HG02763 (cell line): ENCODE measurements around the gene MAP3K13.
"Not testable (repeated sequence)": the region's sequence is repeated elsewhere in the genome, so short reads cannot be mapped to it uniquely, and the experiment has no call there.

ENCODE experiments used
- ATAC-seq: cut with Tn5 transposase; IDR thresholded peaks from one replicate; pipeline ENCODE4 v1.9.1; 2021; ENCODE audit warnings: mild to moderate bottlenecking, moderate library complexity; ENCODE audit not compliant: unreplicated experiment

Gene MAP3K13

DNA sequence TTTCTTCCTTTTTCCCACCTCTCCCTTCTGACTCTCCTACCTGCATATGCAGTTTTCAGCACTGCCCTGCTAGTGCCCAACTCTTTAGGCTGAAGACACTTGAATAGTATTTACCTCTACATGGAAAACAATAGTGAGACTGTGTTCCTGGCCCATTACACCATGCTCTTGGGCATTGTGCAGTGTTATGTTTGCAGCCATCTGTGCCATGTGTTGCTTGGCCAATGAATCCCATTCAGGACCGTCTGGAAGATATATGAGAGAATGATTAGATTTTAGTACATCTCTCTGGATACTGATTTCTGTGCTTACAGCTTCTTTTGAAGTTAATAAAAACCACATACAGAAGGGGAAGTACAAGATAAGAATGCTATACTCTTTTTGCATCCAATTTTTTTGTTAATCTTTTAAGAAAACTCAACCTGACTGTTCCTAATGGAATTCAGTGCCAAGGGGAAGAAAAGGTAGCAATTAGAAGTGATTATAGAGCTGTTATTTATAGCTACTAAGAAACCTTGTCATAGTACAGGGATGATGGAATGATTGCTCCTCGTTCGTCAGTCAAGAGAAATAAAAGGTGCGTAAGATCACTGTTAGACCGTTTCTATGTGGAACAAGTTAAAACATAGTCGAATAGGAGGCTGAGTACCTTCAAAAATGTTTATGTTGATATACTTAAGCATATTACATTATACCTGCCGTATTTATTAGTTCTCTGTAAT is 77.0 kb downstream of the MAP3K13 start:
- ATAC-seq = no peak

DNA sequence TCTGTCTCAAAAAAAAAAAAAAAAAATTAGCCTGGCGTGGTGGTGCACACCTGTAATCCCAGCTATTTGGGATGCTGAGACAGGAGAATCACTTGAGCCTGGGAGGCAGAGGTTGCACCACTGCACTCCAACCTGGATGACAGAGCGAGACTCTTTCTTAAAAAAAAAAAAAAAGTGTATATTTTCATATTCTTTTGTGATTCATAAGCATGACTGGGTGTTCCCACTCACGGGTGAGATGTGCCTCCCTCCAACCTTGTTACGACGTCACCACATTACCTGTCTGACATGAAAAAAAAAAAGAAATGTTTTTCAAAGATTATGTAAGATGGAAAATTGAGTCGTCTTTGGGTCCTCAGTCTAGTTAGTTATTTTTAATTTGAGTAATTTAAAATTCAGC is 79.1 kb downstream of the MAP3K13 start:
- no peak for ATAC-seq

DNA sequence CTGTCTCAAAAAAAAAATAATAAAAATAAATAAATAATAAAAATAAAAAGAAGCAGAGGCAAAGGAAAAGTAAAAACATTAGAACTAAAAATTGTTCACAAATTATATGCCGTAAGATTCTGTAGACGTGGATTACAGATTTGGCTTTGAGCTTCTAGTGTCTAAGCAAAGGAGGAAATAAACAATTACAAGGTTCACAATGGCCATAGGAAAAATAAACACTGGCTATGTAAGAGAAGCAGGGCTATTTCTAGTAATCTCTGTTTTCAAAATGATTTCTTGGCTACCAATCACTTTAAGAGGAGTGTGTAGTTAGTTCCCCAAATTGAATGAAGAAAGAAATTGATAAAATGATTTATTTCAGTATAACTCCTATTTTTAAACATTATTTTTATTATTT is 81.4 kb downstream of the MAP3K13 start:
- ATAC-seq = no peak

DNA sequence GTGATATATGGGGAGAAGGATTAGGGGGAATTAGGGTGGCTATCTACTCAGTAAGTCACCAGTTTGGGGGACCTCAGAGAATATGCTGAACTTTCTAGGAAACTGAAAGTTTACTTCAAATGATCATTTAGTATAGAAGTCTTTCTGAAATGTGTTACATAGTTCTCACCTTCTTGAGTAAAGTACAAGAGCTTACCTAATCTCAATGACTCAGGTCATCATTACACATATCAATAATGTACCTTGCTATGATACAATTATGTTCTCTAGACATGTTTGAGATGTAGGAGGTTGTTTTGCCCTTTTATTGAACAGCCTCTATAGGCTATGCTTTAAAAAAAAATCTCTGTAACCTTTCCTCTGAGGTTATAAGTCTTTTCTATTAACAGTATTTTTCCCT is 85.2 kb downstream of the MAP3K13 start:
- ATAC-seq = no peak

DNA sequence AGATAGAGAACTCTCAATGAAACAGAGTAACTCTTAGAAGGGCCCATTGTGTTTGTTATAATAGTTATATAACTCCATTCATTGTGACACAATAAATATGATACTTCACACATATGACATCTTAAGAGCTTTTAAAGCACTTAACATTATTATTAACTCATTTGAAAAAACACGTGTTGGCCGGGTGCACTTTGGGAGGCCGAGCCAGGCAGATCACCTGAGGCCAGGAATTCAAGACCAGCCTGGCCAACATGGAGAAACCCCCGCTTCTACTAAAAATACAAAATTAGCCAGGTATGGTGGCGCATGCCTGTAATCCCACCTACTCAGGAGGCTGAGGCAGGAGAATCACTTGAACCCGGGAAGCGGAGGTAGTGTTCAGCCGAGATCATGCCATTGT is 88.5 kb downstream of the MAP3K13 start:
- not testable (repeated sequence) for ATAC-seq

DNA sequence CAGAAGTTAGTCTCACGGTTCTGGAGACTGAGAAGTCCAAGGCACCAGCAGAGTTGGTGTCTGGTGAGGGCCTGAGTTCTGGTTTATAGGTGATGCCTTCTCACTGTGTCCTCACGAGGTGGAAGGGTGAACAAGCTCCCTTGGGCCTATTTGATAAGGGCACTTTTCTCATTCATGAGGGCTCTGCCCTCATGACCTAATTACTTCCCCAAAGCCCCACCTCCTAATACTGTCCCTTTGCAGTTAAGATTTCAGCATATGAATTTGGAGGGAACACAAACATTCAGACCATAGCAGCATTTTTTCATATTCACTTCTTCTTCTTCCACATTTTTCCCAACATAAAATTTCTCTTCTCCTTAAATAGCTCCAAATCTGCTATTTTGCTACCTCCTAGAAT is 94.4 kb downstream of the MAP3K13 start:
- no peak for ATAC-seq

DNA sequence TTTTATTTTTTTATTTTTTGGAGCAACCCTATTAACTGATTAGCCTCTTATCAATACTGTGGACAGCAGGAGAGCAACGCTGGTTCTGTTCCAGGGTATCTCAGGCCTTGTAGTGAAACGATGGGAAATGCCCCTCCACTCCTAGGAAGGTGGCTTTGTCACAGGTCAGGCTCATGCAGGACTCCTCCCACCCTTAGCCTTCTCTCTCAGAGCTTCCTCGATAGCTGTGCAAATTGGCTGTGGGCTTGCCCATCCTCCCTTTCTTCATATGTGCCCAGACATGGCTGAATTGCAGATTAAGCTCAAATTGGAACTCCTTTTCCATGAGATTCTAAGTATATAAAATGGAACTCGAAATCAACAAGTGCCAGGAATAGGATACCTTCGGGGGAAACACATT is 97.4 kb downstream of the MAP3K13 start:
- ATAC-seq = no peak

DNA sequence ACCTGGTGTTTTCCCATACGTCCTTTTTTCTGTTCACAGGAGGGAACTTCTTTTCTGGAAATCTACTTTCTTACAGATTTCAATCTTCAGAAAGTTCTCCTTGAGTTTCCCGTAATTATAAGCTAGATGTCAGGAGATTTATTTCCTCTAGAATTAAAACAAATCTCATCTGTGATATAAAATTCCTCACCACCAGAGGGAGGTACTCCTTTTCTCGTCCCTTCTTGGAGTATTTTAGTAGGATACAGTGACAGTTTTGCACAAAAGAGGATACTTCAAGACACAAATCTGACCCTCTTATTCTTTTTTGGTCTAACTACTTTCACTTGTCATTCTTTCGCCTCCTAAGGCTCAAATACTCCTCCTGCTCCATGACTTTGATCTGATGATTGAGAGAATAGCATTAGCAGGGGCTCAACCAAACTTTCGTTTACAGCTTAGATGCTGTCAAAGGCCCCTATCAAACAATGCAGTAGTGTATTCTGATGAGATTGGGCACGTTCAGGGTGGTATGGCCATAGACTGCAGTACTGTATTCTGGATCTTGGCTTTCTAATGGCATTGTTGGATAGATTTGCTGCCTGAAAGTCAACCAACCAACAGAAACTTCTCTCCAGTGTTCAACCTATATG is 97.9 kb downstream of the MAP3K13 start:
- ATAC-seq = no peak

DNA sequence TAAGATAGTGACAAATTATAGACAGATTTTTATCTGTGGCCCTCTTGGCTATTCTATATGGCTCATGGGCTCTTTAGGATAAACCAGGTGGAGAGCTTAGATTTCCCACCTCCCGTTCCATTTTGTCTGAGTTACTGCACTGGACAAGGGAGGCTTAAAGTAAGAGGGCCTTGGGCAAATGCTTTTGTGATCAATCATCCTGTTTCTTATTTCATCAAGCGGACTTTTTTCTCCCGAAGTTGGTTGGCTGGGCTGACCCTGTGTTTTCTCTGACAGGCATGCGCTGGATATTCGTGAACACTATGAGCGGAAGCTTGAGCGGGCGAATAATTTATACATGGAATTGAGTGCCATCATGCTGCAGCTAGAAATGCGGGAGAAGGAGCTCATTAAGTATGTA is 102.5 kb downstream of the MAP3K13 start:
- ATAC-seq = no peak

DNA sequence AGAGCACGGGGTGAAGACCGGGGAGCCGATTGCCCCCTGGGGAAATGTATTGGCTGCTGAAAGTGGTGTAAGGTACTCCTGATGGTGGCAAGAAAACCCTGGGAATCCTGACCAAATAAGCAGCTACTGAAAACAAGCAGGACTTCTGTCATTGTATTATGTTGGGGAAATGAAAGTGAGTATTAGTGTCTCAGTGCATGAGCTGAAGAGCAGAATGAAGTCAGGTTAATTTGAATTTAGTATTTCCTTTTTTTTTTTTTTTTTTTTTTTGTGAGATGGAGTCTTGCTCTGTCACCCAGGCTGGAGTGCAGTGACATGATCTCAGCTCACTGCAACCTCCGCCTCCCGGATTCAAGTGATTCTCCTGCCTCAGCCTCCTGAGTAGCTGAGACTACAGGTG is 103.2 kb downstream of the MAP3K13 start:
- not testable (repeated sequence) for ATAC-seq

DNA sequence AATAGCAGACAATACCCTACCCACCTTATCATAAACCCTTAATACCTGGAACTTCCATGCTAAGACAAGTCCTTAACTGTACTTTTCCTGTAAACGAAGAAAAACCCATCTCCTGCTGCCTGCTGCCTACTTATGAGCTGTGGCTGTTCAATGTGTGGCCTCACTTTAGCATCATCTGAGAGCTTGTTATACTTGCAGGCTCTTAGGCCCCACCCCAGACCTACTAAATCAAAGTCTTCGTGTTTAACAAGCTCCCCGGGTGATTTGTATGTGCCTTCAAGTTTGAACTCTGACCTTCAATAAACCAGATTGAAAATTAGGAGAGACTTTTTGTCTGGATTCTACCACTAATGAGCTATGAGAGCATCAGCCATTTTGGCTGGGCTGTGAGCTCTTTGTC is 106.6 kb downstream of the MAP3K13 start:
- no peak for ATAC-seq

DNA sequence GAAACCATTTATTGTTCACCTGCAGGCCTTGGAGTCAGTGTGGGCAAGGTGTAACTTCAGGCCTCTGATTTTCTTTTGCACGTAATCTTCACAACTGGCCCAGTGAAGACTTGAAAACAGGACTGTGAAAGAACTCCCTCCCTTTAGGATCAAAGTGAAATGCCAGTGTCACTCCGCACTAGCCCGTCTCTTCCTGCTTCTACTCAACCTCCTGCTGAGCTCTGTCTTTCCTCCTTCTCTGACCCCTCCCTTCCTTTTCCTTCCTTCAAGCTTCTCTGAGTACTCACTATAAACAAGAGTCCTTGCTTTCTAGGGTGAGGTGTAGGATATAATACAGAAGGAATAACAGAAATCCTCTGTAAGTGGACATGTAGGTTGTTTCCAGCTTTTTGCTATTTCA is 107.4 kb downstream of the MAP3K13 start:
- no peak for ATAC-seq

DNA sequence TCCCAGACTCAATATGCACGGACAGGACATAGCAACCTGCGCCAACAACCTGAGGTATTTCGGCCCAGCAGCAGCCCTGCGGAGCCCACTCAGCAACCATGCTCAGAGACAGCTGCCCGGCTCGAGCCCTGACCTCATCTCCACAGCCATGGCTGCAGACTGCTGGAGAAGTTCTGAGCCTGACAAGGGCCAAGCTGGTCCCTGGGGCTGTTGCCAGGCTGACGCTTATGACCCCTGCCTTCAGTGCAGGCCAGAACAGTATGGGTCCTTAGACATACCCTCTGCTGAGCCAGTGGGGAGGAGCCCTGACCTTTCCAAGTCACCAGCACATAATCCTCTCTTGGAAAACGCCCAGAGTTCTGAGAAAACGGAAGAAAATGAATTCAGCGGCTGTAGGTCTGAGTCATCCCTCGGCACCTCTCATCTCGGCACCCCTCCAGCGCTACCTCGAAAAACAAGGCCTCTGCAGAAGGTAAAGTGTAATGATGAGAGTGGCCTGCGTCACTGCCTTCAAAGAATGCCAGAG is 110.4 kb downstream of the MAP3K13 start:
- ATAC-seq = no peak

DNA sequence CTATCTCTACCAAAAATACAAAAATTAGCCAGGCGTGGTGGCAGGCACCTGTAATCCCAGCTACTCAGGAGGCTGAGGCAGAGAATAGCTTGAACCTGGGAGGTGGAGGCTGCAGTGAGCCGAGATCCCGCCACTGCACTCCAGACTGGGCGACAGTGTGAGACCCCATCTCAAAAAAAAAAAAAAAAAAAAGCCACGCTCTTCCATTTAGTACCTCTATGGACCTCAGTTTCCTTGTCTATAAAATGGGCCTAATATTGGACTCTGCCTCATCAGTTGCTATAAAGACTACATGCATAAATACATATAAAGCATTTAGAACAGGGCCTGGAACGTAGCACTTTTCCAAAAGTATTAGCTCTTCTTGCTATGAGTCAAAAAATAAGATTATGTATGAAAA is 112.0 kb downstream of the MAP3K13 start:
- not testable (repeated sequence) for ATAC-seq

DNA sequence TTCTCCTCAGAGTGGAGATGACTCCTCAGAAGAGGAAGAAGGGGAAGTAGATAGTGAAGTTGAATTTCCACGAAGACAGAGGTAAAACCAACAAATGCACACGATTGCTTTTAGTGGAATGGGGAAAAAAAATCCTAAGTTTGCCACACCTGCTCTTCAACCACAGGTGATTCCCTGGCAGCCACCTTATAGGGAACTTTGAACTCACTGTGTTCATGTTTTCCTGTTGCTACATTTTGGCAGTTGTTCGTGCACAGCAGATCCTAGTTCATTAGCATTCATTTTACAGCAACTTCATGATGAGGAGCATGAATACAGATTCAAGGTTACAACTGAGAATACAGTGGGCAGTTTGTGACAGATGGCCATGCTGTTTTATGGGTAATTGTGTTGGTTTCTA is 114.4 kb downstream of the MAP3K13 start:
- ATAC-seq = no peak

DNA sequence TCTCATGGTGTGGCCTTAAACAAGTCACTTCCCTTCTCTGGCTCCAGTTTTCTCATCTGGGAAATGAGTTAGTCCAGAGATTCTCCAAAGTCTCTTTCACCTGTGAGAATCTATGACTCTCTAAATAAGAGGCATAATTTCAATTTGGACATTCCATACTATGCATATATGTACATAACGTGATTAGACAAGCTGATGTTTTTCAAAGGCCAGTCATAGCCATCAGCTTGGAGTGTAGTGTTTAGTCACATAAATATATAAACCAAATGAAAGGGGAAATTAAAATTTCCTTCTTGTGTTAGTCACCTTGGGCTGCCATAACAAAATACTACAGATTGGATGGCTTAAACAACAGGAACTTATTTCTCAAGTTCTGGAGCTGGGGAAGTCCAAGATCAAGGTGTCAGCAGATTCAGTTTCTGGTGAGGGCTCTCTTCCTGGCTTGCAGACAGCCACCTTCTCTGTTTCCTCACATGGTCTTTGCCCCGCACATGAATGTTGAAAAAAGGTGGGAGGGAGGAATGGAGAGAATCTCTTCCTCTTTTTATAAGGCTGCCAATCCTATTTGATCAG is 116.5 kb downstream of the MAP3K13 start:
- no peak for ATAC-seq

DNA sequence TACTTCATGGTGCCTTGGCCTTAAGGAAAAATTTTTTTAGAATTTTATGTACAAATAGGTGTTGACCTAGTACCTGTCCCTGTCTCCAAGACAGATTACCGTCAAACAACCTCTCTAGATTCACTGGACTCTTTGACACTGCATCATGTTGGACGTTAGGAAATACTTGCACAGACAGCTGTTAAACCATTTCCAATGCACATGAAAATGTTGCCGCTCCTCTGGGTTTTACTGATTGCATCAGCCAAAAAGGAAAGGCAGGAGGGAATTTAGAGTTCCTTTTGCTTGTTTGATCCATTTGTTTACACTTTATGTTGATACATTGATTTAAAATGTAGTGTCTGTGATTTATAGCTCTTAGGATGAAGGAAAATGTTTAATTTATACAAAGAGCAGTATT is 121.4 kb downstream of the MAP3K13 start:
- no peak for ATAC-seq

DNA sequence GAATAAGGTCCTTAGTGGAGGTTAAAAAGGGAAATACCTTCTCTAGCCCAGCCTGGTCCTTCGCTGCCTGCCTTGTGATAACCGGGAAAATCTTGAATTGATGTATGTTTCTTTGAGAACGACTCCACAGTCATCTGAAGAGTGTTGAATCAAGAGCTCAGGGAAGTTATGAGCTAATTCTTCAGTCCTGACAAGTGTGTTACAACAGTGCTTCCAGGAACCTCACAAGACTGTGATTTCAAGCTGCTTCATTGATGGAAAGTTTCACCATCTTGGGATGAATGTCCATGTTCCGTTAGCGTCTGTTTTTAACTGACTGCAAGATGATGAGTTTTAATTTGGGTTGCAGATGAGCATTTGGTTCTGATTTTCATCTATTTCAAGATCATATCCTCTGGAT is 123.5 kb downstream of the MAP3K13 start:
- no peak for ATAC-seq

DNA sequence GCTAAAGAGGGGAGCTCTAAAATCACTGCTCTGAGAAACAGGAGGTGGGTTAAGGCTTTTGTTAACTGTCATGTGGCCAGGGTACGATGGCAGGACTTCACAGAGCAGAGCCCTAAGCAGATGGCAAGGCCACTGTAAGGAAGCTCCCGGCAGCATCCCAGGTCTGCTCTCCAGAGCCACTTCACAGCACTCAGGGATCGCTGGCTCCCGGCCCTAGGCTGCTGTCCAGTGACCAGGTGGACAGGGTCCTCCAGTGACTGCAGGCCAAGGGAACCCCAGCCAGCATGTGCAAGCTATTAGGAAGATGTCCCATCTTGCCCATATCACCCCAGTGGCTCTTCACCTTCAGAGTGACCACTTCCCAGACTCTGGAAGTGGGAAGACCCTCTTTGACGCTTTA is 125.5 kb downstream of the MAP3K13 start:
- no peak for ATAC-seq

DNA sequence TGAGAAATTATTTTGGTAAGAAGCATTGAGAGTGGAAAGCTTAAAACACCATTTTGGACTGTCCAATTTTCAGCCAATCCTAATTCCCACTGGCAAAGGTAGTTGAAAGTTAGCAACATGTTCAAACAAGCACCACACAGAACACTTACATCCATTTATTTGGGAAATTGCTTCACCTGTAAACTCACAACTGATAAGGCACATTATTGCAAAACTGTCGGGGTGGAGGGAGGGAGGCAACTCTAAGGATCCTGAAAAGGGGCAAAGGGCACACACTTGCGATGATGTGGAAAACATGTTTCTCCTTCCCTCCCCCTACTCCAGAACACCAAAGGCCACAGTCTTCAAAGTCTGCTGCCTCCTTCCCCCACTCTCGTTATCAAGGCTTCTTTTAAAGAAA is 126.5 kb downstream of the MAP3K13 start:
- ATAC-seq = no peak

DNA sequence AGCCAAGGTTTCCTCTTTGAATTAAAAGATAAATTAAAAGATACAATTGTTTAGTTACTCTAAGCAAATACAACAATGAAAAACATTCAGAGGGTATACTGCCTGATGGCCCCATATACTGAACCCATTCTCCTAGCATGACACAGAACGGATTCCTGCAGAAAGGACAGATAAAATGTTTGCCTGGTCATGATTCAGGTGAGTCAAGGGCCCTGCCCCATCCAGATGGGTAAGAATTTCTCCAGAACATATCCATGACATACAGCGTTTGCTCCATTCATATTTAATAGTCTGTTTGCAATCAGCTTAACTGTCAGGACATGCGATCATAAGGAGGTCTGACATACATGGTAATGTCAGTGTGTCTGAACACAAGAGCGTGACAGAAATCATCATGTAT is 127.3 kb downstream of the MAP3K13 start:
- no peak for ATAC-seq
